PC-3 (cell line): ENCODE measurements around the gene TCF7L1.

ENCODE experiments used
- CTCF ChIP-seq: fragments of 300-600 bp; sonication (generic); conservative IDR thresholded peaks from 2 replicates; pipeline ENCODE4 v1.5.1; 2017; ENCODE audit warnings: antibody characterized with exemption, low read depth, mild to moderate bottlenecking, low read length
- EZH2 ChIP-seq: fragments of 300-600 bp; sonication (generic); IDR thresholded peaks from one replicate; pipeline ENCODE4 v1.6.1; 2017; ENCODE audit warnings: antibody characterized with exemption, mild to moderate bottlenecking, low read length; ENCODE audit not compliant: unreplicated experiment
- EZH2phosphoT487 ChIP-seq: fragments of 300-600 bp; sonication (generic); IDR thresholded peaks from 2 replicates; pipeline ENCODE4 v1.6.1; 2018; ENCODE audit warnings: mild to moderate bottlenecking, antibody characterized with exemption, low read length, borderline replicate concordance

DNA sequence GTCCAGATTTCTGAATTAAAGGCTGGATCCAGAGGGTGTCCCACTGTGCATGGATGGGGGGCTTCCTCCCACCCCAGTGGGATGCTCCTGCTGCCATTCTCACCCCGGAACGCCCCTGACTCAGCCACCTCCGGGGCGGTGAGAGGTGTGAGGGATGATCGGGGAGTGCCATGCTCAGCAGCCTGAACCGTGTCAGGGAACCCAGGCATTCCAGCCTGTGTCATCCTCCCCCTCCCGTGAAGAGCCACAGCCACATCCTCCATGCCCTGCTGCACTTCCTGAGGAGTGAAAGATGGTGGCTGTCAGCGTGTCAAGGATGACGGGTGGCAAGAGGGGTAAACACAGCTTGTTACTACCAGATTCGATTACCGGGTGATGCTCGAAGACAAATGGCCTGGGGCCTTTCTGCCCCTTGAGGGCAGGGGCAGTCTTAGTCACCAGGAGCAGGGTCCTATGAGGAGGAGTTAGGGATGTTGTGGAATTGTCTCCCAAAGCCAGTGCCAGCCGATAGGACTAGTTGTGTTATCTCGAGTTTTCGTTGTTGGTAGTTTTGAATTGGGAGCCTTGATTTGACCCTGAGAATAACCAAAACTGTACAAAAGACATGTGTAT, 80.8 kb downstream of the TCF7L1 start:
- no peak for TF ChIP-seq EZH2
- TF ChIP-seq EZH2phosphoT487 = no peak
- no peak for TF ChIP-seq CTCF
